Kasumi-1 (cell line): Measurements from ENCODE around the gene DNAJC5G.
"Not testable (repeated sequence)": the region's sequence is repeated elsewhere in the genome, so short reads cannot be mapped to it uniquely, and the experiment has no call there.

Experiments
- DNase-seq, 2 experiments: peaks; one replicate each; lab custom pipeline; 2025; lab: John Stamatoyannopoulos, UW

The DNAJC5G gene

DNA sequence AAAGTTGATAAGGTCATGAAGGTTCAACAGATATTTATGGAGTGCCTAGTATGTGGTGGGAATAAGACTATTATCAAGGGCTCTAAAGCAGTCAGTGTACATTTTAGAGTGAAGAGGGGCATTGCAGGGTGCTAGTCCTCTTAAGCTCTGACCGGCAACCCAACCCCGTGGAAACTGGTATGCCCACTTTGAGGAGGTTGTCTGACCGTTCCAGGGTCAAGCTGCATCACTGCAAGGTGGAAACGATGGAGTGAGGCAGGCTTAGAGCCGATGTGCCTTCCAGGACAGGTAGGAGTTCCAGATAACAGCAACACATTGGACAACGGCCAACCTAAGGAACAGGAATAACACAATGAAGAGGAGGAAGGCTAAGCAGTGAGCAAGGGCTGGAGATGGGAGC is 34.4 kb downstream of the DNAJC5G start:
- no peak for DNase-seq

DNA sequence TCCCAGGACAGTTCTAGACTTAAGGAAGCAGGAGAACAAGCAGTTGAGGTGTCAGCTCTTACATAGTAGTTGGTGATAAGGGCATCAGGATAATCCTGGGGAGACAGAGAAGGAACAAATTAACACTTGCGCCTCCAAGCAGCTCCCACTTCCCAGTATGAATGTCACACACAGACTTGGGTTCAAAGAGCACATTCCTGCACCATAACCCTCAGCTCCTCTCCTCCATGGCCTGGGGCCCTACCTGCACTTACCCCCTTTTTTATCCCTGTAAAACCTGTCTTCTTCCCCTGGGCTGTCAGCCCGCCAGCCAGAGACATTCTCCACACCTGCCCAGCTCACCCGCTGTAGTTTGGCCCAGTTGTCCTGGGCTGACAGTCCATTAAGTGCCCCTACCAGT is 36.9 kb downstream of the DNAJC5G start:
- DNase-seq: no peak

DNA sequence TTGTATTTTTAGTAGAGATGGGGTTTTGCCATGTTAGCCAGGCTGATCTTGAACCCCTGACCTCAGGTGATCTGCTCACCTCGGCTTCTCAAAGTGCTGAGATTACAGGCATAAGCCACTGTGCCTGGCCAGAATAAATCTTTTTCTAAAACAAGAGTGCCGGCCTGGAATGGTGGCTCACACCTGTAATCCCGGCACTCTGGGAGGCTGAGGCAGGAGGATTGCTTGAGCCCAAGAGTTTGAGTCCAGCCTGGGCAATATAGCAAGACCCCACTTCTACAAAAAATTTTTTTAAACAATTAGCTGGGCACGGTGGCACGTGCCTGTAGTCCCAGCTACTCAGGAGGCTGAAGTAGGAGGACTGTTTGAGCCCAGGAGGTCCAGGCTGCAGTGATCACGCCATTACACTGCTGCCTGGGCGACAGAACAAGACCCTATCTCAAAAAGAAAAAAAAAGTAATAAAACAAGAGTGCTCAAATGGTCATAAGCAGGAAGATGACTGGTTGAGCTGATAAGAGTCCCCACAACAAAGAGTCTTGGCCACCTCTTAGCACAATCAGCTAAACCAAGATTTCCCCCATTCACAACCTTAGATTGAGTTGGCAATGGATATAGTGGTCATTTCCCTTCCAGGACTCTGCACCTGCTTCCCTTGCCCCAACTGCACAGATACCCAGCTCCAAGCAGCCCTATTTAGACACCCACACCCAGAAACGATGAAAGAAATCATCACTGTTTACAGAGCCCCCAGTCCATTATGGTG is 38.8 kb downstream of the DNAJC5G start:
- no peak for DNase-seq

DNA sequence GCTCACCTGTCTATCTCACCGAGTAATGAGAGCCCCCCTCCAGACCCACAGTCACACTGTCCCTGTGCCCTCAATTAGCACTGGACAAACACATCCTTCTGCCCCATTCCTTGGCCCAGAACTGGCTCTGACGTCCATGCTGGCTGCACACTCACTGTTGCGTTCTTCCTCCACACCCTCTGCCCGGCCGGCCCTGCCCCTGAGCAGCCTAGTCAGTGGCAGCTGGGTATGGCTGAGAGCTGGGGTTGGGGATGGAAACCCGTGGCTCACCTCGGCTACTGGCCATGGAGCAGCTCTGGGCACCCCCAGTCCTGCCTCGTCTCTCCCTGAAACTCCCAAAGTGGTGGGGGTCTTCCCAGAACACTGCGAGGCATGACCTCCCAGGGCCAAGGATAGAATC is 39.5 kb downstream of the DNAJC5G start:
- no peak for DNase-seq

DNA sequence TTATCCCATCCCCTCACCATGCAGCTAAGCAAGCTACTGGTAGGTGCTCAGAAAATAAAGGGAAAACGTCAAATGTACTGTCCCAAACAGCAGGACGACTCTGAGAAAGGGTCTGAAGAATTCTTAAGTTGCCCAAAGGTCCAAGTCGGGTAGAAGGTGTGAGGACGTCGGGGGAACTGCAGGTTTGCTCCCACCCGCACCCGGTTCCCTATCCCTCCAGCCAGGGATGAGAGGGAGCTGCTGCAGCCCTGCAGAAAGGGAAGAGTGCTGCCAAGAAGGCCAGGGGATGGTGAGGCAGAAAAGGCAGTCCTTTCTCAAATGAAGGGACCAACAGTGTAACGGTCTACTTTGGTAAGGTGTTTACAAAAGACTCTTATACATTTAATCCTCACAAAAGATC is 39.9 kb downstream of the DNAJC5G start:
- no peak for DNase-seq

DNA sequence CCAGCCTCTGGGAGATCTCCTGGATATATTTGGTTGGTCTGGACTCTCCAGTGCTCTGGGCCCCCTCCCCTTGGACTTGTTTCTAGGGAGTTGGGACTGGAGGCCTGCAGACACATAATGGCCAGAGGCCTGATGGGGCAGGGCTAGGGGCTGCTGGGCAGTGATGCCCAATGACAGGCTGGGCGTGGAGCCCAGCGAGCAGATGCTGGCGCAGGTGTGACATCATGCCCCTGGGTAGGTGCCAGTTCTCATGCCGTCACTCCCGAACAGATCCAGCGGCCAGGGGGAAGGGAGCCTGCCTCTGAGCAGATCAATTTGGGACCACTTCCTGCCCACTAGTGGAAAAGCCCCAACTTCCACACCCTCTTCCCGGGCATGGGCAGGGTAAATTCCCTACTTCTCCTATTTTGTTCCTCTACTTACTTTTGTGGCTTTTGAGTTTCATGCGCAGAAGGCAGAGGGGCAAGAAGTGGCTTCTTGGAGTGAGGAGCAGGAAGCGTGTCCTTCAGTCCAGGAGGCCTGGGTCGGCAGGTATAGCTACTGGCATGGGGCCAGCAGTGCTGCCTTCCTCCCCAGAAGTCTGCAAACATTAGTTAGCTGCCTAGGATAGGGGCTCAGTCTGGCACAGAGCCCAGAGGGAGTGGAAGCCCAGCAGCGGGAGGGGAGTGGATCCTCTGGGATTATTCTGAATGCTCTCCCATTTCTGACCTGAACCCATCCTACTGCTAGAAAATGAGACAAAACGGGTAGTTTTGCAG is 41.6 kb downstream of the DNAJC5G start:
- no peak for DNase-seq

DNA sequence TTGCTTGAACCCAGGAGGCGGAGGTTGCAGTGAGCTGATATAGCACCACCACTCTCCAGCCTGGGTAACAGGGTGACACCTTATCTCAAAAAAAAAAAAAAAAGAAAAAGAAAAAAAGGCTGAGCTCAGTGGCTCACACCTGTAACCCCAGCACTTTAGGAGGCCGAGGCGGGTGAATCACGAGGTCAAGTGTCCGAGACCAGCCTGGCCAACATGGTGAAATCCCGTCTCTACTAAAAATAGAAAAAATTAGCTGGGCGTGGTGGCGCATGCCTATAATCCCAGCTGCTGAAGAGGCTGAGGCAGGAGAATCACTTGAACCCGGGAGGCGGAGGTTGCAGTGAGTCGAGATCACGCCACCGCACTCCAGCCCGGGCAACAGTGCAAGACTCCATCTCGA is 44.6 kb downstream of the DNAJC5G start:
- DNase-seq: not testable (repeated sequence)

DNA sequence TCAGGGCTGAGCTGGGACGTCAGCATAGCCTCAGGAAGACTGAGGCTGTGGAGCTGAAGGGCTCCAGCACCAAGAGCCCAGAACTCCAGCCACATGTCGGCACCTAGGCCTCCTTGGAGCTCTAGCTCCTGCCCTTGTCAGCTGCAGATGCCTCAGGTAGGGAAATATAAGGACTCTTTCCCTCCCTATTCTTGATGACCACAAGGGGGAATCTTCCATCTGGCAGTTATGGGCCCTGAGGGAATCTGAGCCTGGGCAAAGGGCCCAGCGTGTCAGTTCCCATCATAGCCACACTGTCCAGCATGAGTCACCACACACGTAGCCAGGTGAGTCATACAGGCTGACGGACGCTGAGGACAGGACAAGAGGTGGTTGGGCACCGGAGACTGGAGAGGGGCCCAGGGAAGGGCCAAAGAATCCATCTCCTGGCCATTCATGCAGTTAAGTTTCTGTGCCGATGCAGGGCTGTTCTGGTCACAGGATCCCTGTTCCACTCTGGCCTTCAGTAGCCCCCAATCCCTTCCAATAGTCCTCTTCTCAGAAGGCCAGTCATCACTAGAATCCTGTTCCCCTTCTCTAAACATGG is 45.8 kb downstream of the DNAJC5G start:
- peak in 1 of 2 experiments; percentile 8 for DNase-seq

DNA sequence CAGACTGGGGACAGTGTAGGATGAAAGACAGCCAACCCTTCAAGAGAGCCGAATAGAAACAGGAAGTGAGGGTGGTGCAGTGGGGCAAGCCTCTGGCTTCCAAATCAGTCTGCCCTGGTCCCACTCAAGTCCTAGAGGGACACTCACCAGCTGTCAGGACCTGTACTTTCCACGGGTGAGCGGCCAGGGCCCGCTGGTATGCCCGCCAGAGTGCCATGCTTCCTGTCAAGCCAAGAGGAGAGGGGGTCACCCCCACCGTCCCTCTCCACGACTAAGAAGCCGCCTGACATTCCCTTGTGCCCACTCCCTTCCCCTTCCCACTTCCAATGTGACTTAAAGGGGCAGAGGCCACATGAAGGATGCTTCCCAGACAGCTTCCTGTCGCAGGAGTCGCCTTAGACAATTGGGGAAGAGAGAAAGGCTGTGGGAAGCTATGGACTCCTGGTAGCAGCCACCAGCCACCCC is 47.1 kb downstream of the DNAJC5G start:
- peak; percentile 52 to 54 for DNase-seq

DNA sequence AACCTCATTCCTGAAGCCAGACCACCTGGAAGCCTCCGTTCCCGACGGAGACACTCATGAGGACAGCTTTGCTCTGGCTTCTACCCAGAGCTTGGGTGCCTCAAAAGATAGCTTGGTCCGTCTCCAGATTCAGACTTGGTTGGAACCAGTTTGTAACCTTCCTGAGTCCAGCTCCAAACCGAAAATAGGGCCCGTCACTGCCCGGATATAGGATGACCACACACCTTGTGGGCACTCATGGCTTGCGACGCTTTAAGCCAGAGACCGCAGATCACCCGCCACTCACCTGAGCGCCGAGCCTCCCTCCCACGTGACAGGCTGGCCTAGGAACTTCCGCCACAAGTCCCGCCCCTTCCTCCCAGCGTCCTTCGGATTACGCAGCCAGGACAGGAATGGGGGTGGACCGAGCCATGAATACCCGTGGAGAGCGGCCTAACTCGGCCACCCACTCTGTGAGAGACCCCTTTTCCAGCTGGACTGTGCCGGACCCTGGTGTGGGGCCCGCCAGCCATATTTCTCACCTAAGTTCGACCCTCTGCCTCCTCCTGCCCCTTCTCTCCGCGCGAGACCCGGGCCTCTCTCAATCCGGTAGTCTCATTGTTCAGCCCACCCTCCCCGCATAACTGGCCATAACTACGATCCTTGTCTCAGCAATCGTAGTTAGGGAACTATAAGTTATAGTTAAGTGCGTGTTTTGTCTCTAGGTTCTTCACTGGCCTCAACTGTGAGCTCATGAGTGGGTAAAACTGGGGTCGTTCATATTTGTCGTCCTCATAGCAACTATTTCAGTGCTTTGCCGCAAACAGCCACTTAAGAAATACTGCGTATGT is 47.7 kb downstream of the DNAJC5G start, which contains the start of gene MPV17:
MPV17 (minus strand) TSS at position 332 of the 830 bp plus-strand sequence. CDS start 580 bp downstream, outside the sequence.
- DNase-seq: peak; percentile 86 to 89

DNA sequence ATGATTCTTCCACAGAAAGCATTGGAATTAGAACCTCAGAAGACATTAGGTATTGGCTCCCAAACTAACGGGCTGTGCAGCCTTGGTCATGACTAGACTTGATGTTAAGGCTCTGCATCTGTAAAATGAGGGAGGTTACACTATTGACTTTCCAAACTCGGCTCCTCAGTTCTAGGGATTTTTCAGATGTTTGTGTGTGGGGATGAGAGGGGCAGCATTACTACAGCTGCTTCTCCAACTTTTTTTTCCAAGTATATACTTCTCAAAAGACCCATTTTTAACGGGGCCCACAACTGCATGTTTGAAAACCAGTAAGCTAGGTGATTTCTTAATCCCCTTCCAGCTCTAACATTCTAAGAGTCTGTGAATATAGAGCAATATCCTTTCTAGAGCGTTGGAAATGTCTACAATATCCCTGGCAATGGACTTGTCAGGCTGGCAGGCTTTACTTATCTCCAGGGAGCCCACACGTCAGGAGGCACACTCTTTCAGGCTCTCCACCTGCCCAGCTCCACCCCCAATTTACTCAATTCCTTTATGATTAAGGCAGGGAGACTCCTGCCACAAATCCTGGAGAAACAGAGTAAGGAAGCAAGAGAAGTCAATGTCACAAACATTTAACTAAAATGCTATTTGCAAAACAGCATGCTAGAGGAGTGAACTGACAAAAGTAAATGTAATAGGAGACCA is 48.5 kb downstream of the DNAJC5G start:
- DNase-seq: peak in 1 of 2 experiments; percentile 64

DNA sequence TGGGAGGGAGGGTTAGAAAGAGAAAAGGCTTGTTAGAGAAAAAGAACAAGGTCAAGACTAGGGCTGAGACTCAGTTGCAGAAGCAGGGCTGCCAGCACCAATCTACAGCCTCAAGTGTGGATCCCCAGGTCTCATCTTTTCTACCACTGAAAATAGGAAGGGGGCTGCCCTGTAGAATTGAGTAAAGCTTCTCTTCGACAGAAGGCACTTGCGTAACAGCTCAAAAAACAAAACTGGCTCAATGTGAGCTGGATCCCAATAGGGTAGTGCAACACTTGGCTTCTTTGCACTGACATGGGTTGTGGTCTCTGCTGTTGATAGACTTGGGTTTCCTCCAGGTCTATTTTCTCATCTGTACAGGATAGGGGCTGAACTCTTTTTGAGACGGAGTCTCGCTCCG is 49.5 kb downstream of the DNAJC5G start:
- no peak for DNase-seq
